GM21423 (cell line): ENCODE results near the gene OBP2B.
"Not testable (repeated sequence)": the region's sequence is repeated elsewhere in the genome, so short reads cannot be mapped to it uniquely, and the experiment has no call there.

Source experiments
- ATAC-seq: cut with Tn5 transposase; IDR thresholded peaks from one replicate; pipeline ENCODE4 v1.9.1; 2021; ENCODE audit warnings: mild to moderate bottlenecking, moderate library complexity; ENCODE audit not compliant: unreplicated experiment

Gene OBP2B

GRCh38 chr9:133223159-133223756 lies 14.2 kb upstream of the OBP2B start:
- ATAC-seq, result not testable (repeated sequence)

GRCh38 chr9:133221994-133222393 lies 12.9 kb upstream of the OBP2B start:
- not testable (repeated sequence) for ATAC-seq

- ATAC-seq, result no peak
Measured at GRCh38 chr9:133221177-133221809, 12.2 kb upstream of the OBP2B start.

- not testable (repeated sequence) for ATAC-seq
Measured at GRCh38 chr9:133218049-133218975, 9.3 kb upstream of the OBP2B start.

DNA sequence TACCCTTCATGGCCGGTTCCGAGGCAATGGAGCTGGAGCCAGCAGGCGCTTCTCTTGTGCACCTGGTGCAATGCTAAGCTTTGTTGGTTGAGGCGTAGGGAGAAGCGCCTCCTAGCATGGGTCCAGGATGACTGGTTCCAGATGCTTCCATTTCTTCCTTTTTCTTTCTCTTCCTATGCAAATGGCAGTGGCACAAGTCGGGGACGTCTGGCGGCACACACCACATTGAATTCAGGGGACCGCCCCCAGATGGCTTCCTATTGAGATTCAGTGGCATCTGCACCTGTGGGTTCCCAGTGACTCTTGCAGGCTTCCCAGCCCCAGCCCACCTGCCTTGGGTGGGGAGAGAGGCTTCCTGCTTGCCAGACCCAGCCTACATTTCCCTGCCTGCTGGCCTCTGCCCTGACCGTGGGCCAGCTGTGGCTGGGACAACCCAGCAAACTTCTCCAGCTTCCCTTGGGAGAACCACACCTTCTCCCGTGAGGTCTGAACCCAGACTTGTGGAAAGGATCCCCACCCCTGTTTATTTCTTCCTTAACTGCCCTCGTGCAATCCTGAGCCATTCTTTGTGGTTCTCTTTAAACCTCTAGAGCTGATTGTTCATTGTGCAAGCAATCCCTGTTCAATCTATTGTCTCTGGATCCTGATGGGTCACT lies 8.4 kb upstream of the OBP2B start:
- not testable (repeated sequence) for ATAC-seq

DNA sequence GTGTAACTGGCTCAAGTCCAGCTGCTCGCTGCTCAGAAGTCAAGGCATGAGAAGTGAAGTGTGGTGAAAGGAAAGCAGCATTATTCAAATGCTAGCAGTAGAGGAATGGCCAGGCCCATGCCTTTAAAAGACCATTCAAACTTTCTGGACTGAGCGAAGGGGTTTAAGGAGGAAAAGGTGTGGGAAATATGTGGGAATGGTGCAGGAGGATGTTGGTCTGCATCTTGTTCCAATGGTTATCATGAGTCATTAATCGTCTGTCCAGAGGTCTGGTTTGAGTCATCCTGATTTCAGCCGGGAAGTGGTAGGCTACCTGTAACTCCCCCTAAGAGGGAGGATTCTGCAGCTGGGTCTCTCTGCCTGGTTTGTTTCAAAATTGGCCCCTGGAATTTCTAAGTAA lies 5.2 kb upstream of the OBP2B start:
- not testable (repeated sequence) for ATAC-seq

DNA sequence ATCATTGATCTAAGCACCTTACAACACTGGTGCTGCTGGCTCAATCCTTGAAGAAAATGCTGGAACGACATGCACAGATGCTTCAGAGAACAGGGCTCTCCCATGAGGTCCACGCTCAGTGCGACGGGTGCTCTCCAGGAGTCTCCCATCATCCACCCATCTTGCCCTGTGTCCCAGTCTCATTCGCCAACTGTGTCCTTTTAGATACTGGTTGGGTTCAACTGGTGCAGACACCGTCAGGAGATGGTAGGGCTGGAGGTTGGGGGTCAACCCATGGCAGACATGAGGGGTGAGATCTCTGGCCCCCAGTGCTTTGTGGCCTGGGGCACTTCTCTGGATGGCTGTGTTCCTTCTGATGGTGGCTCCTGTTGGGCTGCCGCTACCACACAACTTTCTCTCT lies 1.6 kb upstream of the OBP2B start:
- ATAC-seq, result no peak

DNA sequence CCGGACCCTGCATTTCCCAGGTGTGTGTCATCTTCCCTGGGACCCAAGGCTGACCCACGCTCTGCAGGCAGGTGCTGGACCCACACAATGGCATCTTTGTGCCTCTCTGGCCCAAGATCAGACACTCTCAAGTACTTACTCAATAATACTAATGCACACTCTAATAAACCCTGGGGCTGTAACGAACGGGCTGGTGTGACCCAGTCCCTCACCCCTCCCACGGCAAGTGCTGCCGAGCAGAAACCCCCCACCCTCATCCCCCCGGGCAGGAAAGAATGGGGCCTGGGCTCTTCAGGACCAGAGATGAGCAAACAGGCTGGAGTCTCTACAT lies 1.1 kb upstream of the OBP2B start:
- ATAC-seq, result no peak

DNA sequence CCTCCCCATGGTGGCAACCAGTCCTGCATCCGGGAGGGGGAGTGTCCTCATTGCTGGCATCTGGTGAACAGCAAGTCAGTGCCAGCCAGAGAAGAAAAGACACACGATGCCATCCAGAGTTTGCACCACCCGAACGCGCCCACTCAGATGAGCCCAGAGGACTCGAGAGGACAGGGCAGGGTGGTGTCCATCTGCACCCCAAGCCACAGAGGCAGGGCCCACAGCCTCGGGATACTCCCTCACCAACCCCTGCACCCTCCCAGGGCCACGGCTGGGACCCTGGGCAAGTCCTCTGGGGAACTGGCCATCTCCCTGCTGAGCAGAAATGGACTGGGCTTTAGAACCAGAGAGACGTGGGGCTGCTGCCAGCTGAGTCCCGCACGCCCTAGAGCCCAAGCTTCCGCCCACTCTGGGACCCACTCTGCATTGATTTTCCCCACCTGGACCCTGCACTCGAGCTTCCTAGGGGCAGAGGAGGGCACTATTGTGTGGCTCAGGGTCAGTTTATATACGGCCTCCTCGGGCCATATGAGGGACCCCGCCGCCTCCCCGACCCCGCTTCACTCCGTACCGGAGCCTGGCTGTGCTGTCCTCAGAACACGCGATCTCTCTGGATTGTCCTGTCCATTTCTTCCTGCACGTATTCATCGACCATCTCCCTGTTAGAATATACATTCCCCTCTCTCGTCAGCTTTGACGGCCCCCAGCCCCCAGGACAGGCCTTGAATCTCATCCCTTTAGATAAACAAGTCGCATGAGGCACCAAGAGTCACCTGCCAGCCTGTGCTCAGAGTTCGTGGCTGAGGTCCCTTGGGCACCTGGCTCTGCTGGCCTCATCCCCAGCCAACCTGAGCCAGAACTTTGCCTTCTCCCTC lies 514 bp upstream of the OBP2B start:
- ATAC-seq, result not testable (repeated sequence)

DNA sequence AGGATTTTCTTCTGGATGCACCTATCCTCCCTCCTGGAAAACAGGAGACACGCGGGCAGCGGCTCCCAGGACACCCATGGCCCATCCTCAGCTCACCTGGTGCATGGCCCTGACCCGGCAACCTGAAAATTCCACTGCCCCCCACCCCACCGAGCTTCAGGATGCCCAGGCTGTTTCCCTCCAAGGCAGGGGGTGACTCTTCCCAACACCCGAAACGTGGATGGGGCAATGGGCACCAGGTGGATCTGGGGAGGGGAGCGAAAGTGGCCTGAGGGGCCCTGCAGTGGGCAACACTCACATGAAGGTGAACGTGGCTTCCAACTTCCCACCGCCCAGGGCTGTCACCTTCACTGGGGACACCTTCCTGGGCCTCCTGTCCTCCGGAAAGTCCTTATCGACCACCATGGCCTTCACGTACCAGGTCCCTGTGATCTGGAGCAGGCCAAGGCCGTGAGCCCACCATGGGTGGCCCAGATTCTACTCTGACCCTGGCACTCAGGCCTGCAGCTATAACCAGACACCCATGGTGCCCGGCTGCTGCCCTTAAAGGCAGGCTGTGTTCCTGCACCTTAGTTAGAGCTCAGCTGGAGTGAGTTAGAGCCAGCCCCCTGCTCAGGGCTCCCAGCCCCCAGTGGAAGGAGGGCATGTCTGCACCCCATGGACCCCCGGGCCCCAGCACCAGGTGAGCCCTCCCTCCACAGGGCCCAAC lies 725 bp downstream of the OBP2B start:
- ATAC-seq, result not testable (repeated sequence)

DNA sequence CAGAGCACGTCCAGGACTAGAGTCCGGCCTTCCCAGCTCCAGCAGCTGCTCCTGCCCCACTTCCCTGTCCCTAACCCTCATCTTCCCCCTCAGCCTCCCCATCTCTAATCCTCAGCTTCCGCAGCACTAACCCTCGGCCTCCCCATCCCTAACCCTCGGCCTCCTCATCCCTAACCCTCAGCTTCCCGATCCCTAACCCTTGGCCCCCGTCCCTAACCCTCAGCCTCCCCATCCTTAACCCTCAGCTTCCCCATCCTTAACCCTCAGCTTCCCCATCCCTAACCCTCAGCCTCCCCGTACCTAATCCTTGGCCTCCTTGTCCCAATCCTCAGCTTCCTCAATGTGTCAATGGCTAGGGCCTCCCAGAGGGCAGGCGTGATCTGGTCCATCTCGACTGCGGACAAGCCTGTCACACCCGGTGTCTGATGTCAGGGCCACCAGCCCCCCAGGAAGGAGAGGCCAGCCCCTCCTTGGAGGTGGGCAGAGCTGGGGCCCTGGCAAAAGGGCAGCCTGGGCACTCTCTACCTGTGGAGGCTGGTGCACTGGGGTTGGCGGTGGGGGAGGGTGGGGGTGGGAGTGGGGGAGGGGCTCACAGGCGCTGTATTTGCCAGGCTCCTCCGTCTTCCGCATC lies 1.4 kb downstream of the OBP2B start:
- ATAC-seq, result no peak

GRCh38 chr9:133207021-133207531 lies 2.0 kb downstream of the OBP2B start:
- no peak for ATAC-seq

- ATAC-seq, result no peak
Measured at GRCh38 chr9:133205996-133206931, 2.8 kb downstream of the OBP2B start.

GRCh38 chr9:133205481-133205887 lies 3.6 kb downstream of the OBP2B start:
- not testable (repeated sequence) for ATAC-seq

- no peak for ATAC-seq
Measured at GRCh38 chr9:133204993-133205336, 4.1 kb downstream of the OBP2B start.

- no peak for ATAC-seq
Measured at GRCh38 chr9:133204335-133204992, 4.6 kb downstream of the OBP2B start.

DNA sequence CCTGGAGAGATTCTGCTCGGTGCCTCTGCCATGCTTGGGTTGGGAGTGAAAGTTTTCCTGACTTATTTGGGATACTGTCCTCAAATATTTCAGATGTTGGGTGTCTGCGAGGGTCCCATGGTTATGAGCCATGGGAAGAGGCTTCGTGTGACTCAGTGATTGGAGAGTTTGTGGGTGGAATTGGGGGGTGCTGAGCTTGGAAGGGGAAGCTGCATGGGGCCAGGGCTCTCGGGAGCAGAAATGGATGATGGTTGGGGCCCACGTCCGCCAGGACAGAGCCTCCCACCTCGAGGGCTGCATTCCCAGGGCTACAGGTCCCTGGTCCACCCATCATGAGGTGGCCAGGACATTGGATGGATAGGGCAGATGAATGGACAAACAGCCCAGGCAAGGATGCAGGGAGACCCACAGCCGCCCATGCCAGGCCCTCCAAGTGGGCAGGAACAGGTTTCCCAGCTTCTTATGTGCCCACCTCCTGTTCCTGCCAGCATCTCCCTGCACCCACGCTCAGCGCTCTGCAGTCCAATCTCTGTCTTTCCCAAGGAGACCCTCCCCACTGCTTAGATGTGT lies 5.5 kb downstream of the OBP2B start:
- no peak for ATAC-seq
